ENCODE data around the gene DMC1.

The DMC1 gene

GRCh38 chr22:38566726-38567504 is 3.1 kb downstream of the DMC1 start:
- no peak for DNase-seq

- no peak for DNase-seq
Measured at GRCh38 chr22:38565441-38565840, 4.5 kb downstream of the DMC1 start.

- DNase-seq: no peak
Measured at GRCh38 chr22:38564669-38565068, 5.3 kb downstream of the DMC1 start.

GRCh38 chr22:38554281-38554680 is 15.7 kb downstream of the DMC1 start:
- no peak for DNase-seq

GRCh38 chr22:38549101-38549894 is 20.7 kb downstream of the DMC1 start:
- DNase-seq: no peak

- DNase-seq: no peak
Measured at GRCh38 chr22:38540701-38541100, 29.3 kb downstream of the DMC1 start.

- no peak for DNase-seq
Measured at GRCh38 chr22:38531251-38531938, 38.6 kb downstream of the DMC1 start.

GRCh38 chr22:38524429-38524828 is 45.6 kb downstream of the DMC1 start:
- DNase-seq: no peak

- no peak for DNase-seq
Measured at GRCh38 chr22:38523479-38523878, 46.5 kb downstream of the DMC1 start.

- no peak for DNase-seq
Measured at GRCh38 chr22:38523029-38523428, 47.0 kb downstream of the DMC1 start.

- no peak for DNase-seq
Measured at GRCh38 chr22:38519453-38520250, 50.3 kb downstream of the DMC1 start.

- no peak for DNase-seq
Measured at GRCh38 chr22:38518620-38519019, 51.4 kb downstream of the DMC1 start.

- no peak for DNase-seq
Measured at GRCh38 chr22:38513063-38513462, 56.9 kb downstream of the DMC1 start.

- DNase-seq: no peak
Measured at GRCh38 chr22:38510416-38510970, 59.5 kb downstream of the DMC1 start.

GRCh38 chr22:38506118-38506962 is 63.6 kb downstream of the DMC1 start, which contains the start of gene DDX17:
TSS of gene DDX17 (minus strand) at chr22:38506311.
- peak; percentile 98 for DNase-seq

- no peak for DNase-seq
Measured at GRCh38 chr22:38505541-38506117, 64.4 kb downstream of the DMC1 start.

GRCh38 chr22:38504731-38505540 is 65.0 kb downstream of the DMC1 start:
- DNase-seq: peak; percentile 81

- no peak for DNase-seq
Measured at GRCh38 chr22:38503021-38503420, 67.0 kb downstream of the DMC1 start.

GRCh38 chr22:38501797-38502672 is 67.9 kb downstream of the DMC1 start:
- DNase-seq: no peak
